ENCODE data around the gene TOMM34.
A peak's percentile ranks its signal among the peaks of the same experiment; 100 is the strongest.

Gene TOMM34, protein sequence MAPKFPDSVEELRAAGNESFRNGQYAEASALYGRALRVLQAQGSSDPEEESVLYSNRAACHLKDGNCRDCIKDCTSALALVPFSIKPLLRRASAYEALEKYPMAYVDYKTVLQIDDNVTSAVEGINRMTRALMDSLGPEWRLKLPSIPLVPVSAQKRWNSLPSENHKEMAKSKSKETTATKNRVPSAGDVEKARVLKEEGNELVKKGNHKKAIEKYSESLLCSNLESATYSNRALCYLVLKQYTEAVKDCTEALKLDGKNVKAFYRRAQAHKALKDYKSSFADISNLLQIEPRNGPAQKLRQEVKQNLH

DNA sequence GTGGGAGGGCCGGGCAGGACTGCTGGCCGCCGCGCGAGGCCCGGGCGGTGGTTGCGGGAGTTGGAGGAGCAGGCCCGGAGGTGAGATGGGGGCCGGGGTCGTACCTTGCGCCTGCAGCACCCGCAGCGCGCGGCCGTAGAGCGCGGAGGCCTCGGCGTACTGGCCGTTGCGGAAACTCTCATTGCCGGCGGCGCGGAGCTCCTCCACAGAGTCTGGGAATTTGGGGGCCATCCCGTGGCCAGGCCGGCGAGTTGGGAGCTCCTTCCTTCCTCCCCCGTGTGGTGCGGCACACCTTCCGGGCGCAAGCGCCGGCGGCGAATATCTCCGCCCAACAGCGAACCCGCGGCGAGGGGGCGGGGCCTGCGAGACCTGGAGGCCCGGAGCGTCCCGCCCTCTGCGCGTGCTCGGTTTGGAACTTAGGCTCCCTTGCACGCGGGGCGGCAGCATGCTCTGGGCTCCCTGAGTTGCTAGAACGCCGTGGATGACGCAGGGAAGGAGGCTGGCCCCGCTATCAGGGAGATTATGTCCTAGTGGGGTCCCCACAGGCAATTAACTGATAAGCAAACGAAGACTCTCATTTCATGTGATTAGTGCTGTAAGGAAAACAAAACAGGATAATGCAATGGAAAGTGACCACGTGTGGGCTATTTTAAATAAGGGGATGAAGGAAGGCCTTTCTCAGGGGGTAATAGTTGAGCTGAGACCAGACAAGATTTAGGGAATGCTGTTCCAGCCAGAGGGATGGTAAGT is at the start of gene TOMM34:
TSS of gene TOMM34 (minus strand) at position 295 of the 750 bp plus-strand sequence. CDS start at position 231, 64 bp downstream.
- peak; percentile 100 for DNase-seq (ENCODE audit: low spot score)

DNA sequence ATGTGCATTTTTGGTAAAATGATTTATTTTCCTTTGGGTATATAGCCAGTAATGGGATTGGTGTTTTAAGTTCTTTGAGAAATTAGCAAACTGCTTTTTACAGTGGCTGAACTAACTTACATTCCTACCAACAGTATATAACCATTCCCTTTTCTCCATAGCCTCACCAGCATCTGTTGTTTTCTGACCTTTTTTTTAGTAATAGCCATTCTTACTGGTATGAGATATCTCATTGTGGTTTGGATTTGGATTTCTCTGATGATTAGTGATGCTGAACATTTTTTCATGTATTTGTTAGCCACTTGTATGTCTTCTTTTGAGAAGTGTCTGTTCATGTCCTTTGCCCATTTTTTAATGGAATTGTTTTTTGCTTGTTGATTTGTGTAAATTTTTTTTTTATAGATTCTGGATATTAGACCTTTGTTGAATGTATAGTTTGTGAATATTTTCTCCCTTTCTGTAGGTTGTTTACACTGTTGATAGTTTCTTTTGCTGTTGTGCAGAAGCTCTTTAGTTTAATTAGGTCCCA is 48.4 kb upstream of the TOMM34 start:
- DNase-seq (ENCODE audit: low spot score): no peak

DNA sequence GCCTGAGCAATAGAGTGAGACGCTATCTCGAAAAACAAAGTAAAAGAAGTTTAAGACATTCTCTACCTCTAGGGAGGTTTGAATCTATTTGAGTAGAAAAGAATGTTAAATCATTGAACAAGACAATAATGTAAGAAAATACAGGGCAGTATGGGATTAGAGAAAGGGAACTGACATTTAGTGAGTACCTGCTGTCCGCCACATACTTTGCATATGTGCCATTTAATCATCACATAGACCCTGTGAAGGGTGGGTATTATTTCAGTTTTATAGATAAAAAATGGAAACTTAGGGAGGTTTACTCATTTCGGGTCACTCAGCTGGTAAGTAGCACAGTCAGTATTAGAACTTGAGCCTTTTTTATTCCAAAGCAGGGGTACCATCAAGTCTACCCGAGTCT is 37.5 kb upstream of the TOMM34 start:
- no peak for DNase-seq (ENCODE audit: low spot score)

DNA sequence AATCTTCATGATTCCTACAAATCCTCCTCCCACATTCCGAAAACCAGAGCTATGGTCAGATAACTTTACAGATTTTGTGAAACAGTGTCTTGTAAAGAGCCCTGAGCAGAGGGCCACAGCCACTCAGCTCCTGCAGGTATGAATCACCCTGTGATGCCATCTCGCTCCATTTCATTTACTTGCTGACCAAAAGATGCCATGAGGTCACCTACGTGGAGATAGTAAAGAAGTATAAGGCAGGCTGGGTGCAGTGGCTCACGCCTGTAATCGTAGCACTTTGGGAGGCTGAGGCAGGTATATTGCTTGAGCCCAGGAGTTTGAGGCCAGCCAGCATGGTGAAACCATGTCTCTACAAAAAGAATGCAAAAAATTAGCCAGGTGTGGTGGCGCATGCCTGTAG is 37.0 kb upstream of the TOMM34 start:
- DNase-seq (ENCODE audit: low spot score): no peak

DNA sequence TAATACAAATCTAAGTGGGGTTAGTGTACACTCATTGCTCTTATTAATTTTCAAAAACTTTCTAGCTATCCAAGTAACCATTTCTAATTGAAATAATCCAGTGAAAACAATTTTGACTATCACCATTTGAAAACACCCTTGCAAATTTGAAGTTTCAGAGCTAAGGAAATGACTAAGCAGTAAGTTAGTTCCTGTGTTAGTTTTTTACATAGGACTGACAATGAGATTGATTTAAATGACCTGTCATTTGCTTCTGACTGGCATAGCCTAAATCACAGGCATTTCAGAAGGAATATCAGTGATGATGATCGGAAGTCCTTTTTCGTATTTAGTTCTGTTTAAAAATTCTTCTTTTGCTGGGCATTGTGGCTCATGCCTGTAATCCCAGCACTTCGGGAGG is 33.1 kb upstream of the TOMM34 start:
- DNase-seq (ENCODE audit: low spot score): no peak

DNA sequence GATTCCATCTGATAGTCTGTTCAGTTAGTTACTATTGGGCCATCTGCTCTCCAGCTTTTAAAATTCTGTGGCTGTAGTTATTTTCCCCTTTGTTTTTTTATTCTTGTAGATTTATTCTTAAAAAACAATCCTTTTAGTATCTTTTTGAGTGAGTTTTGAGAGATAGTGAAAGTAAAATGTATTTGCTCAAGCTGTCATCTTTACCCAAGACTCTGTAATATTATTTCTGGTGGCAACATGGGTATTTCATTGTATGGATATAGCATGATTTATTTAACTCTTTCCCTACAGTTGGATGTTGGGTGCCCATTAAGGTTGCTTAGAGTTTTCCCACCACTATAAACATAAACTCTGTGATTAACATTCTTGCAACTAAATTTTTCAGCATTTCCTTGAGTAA is 30.8 kb upstream of the TOMM34 start:
- no peak for DNase-seq (ENCODE audit: low spot score)

DNA sequence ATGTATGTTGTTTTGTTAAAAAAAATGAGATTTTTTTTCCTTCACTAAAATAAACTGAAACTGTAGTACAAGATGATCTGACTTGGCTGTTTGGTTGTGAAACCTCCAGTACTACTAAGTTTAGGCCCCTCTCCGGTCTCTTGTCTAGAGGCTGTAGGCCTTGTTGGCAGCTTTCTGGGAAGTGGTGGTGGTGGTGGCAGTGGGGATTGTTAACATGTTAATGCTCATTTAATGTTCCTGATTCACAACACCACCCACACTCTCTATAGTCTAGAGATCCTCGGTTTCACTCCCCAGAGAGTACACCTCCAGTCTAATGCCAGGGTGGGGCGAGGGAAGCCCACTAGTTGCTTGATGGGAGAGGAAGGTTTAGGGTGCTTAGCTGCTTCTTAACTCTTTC is 30.2 kb upstream of the TOMM34 start:
- DNase-seq (ENCODE audit: low spot score): peak; percentile 41

DNA sequence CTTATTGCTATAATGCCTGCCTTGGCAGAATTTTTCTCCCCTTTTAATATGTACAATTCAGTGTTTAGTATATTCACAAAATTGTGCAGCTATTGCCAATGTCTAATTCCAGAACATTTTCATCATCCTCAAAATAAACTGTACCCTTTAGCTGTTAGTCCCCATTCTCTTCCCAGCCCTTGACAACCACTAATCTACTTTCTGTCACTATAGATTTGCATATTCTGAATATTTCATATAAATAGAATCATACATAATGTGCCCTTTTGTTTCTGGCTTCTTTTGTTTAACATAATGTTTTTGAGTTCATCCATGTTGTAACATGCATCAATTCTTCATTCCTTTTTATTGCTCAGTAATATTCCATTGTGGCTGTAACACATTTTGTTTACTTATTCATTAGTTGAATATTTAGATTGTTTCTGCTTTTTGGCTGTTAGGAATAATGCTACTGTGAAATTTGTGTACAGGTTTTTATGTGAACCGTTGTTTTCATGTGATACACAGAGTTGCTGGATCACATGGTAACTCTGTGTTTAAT is 28.5 kb upstream of the TOMM34 start:
- DNase-seq (ENCODE audit: low spot score): no peak

DNA sequence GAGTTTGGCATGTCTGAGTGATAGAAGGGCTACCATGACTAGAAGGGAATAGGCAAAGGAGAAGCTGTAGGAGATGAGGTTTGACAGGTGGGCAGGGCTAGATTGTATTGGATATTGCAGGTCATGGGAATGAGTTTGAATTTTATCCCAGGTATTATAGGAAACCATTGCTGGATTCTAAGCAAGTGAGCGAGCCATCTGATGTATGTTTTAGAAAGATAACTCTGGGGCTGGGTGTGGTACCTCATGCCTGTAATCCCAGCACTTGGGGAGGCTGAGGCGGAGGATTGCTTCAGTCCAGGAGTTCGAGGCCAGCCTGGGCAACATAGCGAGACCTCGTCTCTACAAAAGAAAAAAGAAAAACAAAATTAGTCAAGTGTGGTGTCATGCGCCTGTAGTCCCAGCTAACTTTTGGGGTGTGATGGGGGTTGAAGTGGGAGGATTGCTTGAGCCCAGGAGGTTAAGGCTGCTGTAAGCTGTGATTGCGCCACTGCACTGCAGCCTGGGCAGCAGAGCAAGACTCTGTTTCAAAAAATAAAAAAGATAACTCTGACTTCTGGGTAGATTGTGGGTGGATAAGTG is 23.0 kb upstream of the TOMM34 start:
- DNase-seq (ENCODE audit: low spot score): no peak

DNA sequence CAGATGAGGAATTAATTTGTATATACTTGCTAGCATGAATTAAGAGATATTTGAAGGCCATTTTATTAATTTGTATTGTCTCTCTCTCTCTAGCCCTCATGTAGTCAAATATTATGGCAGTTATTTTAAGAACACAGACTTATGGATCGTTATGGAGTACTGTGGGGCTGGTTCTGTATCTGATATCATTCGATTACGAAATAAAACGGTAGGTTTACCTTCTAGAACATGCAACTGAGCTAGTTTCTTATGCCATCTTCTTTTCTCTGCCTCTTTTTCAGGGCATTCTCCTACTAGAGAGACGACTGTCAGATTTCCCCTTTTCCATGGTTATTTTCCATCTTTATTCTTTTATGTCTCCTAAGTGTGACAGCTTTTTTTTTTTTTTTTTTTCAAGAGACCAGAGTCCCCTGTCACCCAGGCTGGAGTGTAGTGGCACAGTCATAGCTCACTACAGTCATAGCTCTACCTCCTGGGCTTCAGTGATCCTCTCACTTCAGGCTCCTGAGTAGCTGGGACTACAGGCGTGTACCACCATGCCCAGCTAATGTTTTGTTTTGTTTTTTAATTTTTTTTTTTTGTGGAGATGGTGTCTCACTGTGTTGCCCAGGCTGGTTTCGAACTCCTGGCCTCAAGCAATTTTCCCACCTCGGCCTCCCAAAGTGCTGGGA is 21.7 kb upstream of the TOMM34 start:
- DNase-seq (ENCODE audit: low spot score): no peak

DNA sequence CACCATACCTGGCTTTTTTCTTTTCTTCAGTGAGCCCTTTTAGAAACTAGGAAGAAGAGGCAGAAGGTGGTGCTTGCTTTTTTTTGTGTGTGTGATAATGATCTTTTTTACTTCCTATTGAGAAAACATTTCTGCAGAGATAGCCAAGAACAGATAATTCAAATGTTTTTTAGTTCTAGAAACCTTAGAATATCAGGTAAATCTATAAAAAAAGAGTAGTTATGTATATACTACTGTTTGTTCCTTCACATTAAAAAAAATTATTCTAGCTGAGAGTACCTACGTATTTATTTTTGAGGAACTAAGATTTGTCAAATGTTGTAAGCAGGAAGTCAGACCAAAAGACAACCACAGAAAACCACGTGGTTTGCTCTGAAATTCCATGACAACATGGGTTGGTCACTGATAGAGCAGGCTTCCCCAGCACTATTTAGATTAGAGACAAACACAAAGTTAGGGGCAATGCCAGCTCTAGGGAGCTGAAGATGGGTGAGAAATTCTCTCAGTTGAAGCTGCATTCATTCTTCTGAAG is 19.0 kb upstream of the TOMM34 start:
- peak; percentile 29 for DNase-seq (ENCODE audit: low spot score)

DNA sequence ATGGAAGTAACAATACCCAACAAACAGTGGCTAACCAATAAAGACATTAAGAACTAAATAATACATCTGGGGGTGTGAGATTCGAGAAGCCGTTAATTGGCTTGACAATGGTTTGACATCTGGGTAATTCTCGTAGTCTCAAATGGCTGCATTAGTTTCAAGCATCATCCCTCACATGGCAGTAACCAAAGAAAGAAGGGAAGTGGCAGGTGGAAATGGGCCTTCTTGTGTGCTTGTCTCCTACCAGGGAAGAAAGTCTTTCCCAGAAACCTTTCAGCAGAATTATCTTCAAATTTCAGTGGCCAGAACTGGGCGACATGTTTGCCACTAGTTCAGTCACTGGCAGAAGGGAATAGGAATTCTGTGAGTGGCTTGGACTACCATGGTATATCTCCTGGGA is 16.5 kb upstream of the TOMM34 start:
- DNase-seq (ENCODE audit: low spot score): no peak

DNA sequence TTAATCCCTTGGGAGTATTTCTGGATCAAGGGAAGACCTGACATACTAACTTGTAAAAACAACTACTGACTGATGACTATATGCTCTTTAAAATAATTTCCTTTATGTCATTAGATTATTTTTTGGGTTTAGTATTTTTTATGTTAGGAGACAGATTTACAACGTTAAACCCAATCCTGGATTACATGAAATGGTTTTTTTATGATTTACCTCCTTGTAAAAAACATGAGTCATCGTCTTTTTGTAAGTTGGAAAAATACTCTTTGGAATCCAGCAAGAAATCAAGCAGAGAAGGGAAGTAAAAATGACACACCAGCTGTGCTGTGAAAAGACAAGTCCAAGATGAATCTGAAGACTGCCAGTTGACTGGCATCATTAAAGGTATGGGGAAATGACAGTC is 12.9 kb upstream of the TOMM34 start:
- DNase-seq (ENCODE audit: low spot score): no peak

DNA sequence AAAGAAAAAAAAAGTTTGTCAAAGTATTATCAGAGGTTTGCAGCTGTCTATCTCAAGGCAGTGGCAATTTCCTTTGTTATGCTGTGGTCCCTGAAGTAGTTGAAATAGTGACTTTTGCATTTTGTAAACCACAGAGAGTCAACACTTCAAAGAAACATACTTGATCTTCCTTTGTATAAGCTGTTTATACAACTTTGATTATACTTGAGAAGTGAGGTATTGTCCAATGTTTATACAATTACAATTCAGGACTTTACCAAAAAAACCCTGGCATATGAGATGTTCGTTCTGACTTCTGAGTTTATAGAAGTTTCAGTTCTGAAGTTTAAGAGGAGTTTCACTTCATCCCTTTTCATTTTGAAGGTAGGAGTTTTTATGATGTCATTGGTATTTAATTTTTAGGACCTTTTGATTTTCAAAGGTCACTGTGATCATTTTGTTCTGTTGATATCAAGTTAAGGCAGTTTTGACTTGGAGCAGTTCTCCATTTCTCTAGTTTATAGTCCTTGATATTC is 10.1 kb upstream of the TOMM34 start:
- no peak for DNase-seq (ENCODE audit: low spot score)

DNA sequence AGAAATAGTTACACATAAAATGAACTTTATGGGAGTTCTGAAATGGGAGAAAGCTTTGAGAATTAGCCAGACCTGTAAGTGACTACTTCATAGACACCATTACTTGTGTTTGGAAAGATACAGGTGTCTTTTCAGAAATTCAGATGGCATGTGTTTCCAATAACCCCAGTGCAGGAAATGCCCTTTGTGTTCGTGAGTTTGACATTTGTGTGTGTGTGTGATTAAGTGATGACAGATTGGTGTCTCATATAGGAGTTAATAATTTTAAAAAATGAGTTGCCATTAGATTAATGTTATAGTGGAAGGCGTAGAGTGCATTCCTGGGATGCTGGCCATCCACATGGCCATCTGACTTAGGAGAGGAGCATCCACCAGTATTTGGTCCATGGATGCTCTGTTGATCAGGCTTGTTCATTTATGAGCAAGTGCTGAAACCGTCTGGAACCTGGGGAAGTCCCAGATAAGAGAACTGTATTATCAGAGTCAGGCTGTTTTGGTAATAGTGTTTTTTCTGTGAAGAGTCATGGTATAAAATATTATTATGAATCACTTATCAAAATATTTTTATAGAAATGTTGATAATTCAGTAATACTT is 9.2 kb upstream of the TOMM34 start:
- no peak for DNase-seq (ENCODE audit: low spot score)

DNA sequence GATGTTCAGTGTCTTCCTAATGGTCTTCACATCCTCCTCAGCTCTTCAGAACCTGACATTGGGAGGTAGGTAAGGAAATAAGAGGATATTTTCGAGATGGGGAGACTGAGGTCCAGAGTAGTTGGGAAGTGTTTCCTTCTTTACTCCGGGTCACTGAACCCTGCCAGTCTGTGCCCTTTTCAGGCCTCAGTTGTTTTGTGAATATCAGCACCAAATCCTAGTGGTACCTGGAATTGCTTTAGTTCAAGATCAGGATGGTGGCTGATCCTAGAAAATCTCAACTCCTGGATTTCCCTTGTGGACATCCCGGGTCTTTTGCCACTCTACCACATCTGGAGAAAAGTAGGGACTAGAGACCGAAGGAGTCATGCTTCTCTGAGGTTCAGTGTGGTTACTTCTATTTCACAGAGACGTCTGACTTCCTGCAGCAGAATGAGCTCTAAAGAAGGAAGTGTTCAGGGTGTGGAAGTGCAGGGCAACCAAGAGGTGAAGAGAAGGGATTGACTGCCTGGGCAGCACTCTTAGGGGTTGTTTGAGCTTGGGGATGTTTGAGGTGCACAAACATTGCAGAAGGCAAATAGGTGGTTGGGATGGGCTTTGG is 7.1 kb upstream of the TOMM34 start:
- DNase-seq (ENCODE audit: low spot score): no peak

DNA sequence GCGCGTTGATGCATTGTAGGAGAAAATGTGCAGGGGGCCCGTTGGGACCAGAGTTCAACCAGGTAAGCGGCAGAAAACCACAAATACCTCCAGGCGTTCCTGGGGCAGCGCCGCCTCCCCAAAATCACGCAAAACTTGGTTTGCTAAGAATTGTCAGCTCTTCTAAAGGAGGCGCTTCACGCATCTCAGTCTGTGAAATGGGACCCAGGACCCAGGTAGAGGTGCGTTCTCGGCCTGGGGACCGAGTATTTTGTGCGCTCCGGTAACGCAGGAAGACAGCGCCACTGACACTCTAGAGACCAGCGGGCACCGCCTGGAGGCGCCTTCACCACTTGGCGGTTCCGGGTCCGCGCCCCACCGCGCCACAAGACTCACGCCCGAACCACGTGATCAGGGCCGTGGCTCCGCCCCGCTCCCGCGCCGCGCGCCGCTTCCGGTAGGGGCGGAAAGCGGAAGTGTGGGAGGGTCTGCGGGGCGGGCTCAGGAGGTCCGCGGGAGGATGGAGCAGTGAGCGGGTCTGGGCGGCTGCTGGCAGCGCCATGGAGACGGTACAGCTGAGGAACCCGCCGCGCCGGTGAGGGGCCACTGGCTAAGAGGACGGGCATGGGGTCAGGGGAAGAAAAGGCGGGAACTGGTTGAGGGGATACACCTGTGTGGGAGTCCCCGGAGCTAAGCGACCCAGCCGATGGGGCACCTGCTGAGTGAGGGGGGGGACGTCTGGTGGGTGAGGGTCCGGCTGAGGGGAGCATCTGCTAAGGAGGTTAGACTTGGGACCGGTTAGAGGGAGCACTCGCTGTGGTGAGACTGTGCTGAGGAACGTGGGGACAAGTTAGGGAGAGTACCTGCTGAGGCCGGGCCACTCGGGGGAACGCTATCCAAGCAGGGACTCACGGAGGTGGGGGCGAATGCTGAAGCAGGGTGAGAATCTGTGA is 6.1 kb upstream of the TOMM34 start, which contains the start of gene STK4:
TSS of gene STK4 (plus strand) at position 483 of the 932 bp plus-strand sequence. CDS start at position 540, 57 bp downstream.
- peak; percentile 95 for DNase-seq (ENCODE audit: low spot score)

DNA sequence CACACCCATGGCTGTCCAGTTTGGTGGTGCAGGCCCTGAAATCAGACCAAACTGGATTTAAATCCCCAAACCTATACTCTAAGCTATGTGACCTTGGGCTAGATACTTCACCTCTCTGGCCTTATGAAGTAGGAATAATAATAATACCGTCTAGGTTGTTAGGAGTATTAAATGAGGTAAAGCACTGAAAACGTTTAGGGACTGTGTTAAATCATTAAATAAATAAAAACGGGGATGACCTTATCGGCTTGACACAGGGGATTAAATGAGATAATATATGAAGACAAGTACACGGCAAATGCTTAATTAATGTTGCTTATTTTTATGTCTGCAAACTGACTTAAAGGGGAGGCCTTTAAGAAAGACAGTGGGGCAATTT is 5.4 kb upstream of the TOMM34 start:
- DNase-seq (ENCODE audit: low spot score): no peak

DNA sequence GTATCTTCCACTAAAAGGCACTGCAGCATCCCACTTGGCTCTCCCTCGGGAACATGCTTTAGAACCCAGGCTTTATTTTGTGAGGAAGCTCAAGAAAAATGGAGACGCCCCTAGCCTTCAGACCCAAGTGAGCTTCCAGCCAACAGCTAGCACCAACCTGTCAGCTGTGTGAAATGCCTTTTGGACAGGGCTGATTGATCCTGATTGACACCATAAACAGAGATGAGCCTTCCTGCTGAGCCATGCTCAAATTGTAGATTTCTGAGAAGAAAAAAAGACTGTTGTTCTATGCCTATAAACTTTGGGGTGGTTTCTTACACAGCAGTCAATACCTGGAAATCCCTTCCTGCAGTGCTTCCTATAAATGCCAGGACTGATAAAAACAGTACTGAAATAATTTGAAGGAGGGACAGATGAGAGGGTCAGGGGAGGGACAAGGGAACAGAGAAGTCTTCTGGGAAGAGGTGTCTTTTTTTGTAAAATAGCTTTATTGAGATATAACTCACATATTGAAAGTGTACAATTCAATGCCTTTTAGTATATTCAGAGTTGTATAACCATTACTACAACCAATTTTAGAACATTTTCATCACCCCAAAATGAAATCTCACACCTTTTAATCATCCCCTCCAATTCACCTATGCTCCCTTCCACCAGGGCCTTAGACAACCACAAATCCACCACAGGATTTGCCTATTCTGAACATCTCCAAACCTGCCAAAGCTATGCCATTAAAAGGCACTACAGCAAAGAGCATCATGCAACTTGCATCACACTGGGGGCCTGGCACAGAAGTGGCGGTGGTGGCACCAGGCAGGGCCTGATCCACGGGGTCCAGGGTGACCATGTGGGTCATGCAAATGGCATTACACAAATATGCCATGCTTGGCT is 3.4 kb upstream of the TOMM34 start:
- DNase-seq (ENCODE audit: low spot score): no peak
